Coronary artery (tissue), 2 donors: ENCODE data around the gene MESP1.

Source experiments
- DNase-seq: peaks from one replicate; pipeline ENCODE4 v3.0.0-alpha.2; 2017; ENCODE audit warnings: low spot score
- H3K27ac ChIP-seq, 2 donors: fragments of 200-600 bp; sonication (generic); one replicate each; pipeline ENCODE4 v1.5.1; 2016 to 2019
- H3K4me3 ChIP-seq: fragments of 200-600 bp; sonication (generic); 2 replicates; pipeline ENCODE4 v1.5.1; 2016; ENCODE audit warnings: mild to moderate bottlenecking, moderate library complexity
- TF ChIP-seq, protein P1 (sequence below): fragments of 200-600 bp; sonication (generic); IDR thresholded peaks from one replicate; pipeline ENCODE4 v1.5.1; 2019; ENCODE audit warnings: antibody characterized with exemption

The MESP1 gene

DNA sequence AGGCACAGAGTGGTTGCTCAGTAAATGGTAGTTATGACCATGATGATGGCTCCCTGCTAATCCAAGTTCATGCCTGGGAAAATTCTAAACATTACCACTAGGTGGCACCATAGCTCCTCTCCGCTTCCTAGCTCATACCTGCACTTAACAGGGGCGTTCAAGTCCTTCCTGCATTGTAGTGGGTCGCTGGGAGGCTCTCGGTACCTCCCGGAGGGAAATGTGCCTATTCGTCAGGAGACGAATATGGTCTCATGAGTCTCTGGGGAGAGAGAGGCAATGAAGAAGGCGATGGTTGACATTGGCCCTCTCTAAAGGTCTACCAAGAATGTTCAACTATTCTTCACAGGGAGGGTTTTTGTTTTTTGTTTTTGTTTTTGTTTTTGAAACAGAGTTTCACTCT is 10.9 kb downstream of the MESP1 start:
- TF ChIP-seq, protein P1, sequence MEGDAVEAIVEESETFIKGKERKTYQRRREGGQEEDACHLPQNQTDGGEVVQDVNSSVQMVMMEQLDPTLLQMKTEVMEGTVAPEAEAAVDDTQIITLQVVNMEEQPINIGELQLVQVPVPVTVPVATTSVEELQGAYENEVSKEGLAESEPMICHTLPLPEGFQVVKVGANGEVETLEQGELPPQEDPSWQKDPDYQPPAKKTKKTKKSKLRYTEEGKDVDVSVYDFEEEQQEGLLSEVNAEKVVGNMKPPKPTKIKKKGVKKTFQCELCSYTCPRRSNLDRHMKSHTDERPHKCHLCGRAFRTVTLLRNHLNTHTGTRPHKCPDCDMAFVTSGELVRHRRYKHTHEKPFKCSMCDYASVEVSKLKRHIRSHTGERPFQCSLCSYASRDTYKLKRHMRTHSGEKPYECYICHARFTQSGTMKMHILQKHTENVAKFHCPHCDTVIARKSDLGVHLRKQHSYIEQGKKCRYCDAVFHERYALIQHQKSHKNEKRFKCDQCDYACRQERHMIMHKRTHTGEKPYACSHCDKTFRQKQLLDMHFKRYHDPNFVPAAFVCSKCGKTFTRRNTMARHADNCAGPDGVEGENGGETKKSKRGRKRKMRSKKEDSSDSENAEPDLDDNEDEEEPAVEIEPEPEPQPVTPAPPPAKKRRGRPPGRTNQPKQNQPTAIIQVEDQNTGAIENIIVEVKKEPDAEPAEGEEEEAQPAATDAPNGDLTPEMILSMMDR: peak; percentile 92
- no peak overlapping the region for H3K4me3 ChIP-seq
- DNase-seq: peak; percentile 71
- no peak overlapping the region for H3K27ac ChIP-seq

DNA sequence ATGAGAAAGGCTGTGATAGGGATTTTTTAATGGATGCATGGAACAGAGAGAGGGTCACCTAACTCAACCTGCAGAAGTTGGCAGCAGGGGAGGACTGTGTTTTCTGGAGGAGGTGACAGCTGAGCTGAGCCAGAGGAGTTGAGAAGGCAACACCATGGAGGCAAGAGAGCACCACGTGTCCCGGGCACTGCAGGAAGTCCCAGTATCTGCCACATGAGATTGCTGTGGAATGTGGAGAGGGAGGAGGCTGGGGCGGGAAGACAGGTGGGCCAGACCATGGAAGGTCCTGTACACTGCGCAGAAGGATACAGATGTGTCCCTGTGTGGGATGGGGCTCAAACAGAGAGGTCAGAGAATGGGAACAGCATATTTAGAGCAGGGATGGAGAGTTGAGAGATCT is 15.3 kb downstream of the MESP1 start:
- no peak for DNase-seq
- TF ChIP-seq, protein P1: no peak
- H3K4me3 ChIP-seq: no peak overlapping the region
- H3K27ac ChIP-seq: no peak overlapping the region

DNA sequence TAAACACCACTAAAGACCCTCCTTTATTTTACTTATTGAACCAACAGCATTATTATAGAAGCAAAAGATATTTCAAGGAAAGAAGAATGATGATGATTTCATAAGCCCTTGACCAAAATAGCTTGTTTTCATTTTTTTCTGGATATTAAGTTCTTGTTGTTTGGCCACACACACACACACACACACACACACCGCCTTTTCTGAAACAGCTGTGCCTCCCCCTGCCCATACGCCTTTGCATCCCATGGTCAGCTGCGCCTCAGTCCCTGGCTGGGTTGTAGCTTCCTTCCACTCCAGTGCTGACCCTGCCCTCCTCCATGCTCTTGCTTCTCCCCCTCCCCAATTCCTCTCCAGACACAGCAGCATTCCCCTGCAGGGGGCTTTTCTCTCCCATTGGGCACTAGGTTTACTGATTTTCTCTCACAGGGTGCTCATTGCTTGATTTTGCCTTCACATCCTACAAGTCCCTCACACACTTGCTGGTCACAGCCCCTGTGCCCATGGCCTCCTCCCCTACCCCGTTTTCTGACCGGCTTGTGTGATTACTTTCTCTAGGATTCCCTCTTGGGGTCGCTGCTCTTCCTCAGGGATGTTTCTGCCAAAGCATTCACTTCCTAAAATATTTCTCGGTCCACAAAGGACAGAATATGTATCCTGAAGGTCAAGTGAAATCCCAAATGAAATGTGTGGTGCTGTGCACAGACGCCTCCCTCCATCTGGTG is 18.4 kb downstream of the MESP1 start:
- H3K27ac ChIP-seq: no peak overlapping the region
- no peak overlapping the region for H3K4me3 ChIP-seq
- peak; percentile 33 for DNase-seq
- TF ChIP-seq, protein P1: no peak

DNA sequence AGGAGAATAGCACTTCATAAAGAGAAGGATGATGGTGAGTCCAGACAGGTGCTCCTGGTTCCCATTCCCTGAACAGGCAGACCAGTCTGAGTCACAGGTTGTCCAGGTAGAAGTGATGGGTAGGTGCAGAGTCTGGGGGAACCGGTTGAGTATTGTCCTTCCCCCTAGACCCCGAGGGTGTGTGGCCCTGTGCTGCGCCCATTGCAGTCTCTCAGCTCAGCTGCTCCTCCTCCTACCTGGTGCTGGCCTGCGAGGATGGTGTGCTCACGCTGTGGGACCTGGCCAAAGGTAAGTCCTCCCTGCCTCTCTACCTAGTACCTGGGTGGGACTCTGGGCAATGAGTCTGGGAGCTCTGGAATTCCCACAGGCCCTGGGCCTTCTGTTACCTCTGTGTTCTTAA is 19.8 kb downstream of the MESP1 start:
- TF ChIP-seq, protein P1: no peak
- peak; percentile 31 for DNase-seq
- no peak overlapping the region for H3K27ac ChIP-seq
- H3K4me3 ChIP-seq: no peak overlapping the region

DNA sequence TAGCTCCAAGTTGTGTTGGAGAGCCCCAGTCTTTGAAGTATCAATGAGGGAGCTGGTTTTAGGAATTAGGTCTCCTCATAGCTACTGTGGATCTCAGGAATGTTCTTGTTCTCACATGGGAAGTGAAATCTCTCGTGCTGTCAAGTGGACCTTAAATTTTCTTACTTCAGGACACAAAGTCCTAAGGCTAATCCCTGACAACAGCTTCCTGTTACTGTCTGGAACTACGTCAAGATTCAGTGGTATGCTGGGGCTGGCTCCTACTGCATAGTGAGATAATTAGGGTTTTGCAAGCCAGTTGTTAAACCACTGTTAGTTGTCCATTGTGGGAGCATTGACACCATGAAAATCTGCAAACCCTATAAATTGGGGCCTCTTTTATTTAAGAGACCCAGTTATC is 22.8 kb downstream of the MESP1 start:
- Histone ChIP-seq H3K27ac (peak overlapping the region in 1 of 2 donors; percentile 54), H3K4me3 (no peak overlapping the region)
- TF ChIP-seq, protein P1: no peak
- peak; percentile 54 for DNase-seq

DNA sequence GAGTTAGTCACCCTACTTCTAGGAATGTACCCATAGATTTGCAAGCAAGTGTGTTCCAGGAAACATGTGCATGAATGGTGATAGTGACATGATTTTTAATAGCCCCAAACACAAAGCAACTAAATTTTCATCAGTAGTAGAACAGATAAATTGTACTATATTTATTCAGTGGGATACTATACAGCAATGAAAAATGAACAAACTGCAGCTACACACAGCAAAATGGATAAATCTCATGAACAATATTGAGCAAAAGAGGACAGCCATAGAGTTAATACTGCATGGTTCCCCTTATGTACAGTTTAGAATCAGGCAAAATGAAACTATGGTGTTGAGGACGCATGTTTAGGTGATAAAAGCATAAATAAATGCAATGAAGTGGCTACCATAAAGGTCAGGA is 26.0 kb downstream of the MESP1 start:
- H3K27ac ChIP-seq: no peak overlapping the region

DNA sequence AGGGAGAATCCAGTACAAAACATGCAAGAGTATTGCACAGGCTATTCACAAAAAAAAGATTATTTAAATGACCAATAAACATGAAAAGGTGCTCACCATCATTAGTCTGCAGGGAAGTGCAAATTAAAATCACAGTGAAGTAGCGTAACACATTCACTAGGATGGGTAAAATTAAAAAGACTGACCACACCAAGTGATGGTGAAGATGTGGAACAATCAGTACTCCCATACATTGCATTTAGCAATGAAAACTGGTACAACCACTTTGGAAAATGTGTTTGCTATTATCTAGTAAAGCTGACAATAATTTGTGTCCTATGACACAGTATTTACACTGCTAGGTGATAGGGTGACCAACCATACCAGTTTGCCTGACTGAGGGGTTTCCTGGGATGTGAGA is 26.4 kb downstream of the MESP1 start:
- TF ChIP-seq, protein P1: no peak
- H3K27ac ChIP-seq: no peak overlapping the region
- DNase-seq: no peak
- no peak overlapping the region for H3K4me3 ChIP-seq

More for the DNA sequence above, 26.0 kb downstream of the MESP1 start:
- H3K4me3 ChIP-seq: no peak overlapping the region
- TF ChIP-seq, protein P1: no peak
- DNase-seq: no peak
